NK-92 (cell line): ENCODE measurements around the gene POLDIP3.
A peak's percentile ranks its signal among the peaks of the same experiment; 100 is the strongest.
"Not testable (repeated sequence)": the region's sequence is repeated elsewhere in the genome, so short reads cannot be mapped to it uniquely, and the experiment has no call there.

Experiments
- DNase-seq: peaks from one replicate; lab custom pipeline; 2025; ENCODE audit not compliant: unreplicated experiment; lab: John Stamatoyannopoulos, UW

Gene POLDIP3

DNA sequence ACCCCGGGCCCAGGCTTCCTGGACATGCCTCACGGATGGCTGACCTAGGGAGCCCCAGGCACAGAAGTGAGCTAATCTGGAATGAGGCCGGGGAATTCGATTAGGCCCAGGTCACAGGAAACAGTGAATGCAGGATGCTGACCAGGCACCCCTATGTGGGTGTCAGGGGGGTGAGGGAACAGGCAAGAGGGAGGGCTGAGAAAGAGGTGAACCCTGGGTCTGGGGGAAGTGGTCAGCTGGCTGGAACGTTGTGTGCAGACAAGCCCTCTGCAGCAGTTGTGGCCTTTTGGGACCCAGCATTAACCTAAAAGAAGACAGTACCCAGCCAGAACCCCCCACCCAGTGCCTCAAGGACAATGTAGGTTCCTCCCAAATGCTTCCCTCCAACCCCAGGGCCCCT, 52.8 kb downstream of the POLDIP3 start:
- DNase-seq, result no peak

DNA sequence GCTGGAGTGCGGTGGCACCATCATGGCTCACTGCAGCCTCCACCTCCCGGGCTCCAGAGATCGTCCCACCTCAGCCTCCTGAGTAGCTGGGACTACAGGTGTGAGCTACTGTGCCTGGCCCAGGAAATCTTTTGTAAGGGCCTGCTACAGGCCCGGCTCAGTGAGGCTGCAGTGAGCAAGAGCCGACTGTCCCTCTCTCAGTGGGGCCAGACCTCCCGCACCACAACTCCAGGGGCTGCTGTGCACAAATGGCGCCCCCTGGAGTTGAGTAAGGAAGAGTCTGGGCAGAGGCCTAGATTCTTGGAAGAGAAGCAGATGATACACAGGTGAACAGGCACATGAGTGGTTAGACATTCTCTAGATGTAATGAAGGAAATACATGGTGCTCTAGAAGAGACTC, 53.9 kb downstream of the POLDIP3 start:
- no peak for DNase-seq

DNA sequence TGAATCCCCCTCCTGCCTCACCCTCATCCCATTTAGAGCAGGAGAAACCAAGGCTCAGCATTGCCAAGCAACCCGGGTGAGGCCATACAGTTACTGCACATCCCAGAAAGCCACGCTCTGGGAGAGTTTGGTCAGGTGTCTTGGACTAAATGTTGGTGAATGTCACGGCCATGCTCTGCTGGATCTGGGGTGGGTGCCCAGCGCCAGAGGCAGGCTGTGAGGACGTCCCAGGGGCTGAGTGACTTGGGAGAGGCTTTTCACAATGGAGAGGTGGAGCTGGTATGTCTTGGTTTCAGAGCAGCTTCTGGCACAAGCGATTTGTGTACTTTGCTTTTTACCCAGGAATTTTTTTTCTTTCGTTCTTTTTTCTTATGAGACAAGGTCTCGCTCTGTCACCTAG, 54.3 kb downstream of the POLDIP3 start:
- DNase-seq, result no peak

DNA sequence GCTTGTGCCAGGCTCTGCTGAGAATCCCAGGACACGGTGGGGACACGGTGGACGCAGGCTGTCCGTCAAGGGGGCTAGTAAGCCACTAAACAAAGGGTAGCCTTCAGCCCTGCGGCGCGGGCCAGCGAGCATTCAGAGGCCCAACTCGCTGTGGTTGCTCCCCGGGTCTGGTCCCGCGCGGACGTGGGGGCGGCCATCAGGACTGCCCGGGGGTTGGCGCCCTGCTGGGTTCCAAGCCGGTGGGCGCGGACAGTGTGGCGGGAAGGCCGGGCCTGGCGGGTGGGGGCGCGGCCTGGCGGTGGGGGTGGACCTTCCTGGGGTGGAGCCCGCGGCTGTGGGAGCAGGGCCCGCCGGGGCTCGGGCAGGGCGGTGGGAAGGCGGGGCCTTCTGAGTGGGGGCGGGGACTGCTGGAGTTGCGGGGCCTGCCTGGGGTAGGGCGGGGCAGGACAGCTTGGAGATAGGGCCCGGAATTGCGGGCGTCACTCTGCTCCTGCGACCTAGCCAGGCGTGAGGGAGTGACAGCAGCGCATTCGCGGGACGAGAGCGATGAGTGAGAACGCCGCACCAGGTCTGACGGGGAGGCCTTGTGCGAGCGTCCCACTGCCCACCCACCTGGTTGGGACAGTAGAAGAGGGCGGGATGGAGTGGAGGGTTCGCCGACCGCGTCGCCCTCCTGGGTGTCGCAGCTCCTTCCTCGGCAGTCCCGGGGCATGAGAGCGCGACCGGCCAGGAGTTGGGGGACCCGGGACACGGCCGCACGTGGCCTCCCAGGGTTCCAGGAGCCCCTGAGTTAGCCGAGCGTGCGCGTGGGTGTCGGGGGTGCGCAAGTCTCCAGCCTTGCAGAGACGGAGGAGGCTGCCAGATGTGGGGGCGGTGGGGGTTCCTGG, 61.0 kb downstream of the POLDIP3 start, which contains the start of gene SERHL2:
Gene SERHL2 (plus strand): TSS at position 482 of the 887 bp plus-strand sequence. CDS start 65 bp downstream, at position 547.
- peak; percentile 10 for DNase-seq

DNA sequence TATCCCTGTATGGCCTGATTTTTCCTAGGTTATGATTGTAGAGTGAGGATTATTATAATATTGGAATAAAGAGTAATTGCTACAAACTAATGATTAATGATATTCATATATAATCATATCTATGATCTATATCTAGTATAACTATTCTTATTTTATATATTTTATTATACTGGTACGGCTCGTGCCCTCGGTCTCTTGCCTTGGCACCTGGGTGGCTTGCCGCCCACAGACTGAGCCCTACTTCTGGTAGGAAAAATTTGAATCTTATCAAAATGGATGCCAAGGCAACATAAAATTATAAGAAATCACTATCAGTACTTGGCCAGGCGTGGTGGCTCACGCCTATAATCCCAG, 62.4 kb downstream of the POLDIP3 start:
- not testable (repeated sequence) for DNase-seq

DNA sequence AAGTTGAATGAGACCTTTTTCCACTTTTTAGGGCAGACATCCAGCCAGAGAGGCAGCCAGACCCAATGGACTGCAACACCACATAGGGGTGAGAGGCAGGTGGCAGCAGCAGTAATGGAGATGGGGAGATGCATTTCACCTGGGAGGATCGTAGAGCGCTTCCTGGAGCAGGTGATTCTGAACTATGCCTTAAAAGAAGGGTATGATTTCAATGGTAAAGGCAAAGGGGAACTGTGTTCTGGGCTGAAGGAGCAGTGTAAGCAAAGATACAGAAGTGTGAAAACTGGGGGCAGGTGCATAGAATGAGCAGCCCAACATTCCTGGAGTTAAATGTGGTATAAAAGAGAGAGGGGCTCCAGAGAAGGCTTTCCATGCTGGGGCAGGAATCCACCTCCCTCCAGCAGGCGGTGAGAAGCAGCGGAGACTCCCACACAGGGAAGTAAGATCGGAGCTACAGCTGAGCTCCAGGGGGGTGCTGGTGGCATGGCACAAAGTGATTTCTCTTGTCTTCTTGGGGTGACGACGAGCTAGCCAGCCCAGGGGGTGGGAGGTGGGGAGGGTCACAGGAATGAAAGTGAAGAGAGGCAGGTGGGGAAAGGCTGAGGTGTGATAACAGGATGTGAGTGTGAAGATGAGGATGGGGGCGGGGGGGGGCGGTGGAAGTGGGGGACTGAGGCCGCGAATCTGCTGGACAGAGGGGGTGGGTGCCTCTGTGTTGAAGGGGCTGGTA, 65.2 kb downstream of the POLDIP3 start:
- DNase-seq, result no peak

DNA sequence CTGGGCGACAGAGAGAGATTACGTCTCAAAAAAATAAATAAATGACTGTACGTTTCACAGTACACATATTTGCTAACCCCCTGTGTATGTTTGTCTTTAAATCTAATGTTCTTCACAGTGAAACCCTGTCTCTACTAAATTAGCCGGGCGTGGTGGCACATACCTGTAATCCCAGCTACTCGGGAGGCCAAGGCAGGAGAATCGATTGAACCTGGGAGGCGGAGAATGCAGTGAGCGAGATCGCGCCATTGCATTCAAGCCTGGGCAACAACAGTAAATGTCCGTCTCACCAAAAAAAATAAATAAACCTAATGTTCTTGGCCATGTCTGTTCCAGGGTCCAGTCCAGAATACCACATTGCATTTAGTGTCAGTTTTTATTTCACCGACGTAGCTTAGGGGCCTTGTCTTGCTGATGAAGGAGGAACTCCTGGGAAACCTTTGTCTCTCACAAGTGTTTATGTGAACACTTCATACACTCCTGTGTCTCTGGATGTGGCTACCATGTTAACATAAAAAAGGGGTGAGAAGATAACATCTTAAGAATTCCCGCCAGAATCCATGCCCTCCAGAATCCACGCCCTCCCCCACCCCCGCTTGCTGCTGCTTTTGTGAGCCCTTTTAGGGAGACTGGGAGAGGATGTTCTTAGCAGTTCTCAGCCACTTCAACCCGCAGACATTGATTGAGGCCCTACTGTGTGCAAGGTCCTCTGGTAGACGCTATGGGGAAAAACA, 65.9 kb downstream of the POLDIP3 start:
- DNase-seq, result no peak

DNA sequence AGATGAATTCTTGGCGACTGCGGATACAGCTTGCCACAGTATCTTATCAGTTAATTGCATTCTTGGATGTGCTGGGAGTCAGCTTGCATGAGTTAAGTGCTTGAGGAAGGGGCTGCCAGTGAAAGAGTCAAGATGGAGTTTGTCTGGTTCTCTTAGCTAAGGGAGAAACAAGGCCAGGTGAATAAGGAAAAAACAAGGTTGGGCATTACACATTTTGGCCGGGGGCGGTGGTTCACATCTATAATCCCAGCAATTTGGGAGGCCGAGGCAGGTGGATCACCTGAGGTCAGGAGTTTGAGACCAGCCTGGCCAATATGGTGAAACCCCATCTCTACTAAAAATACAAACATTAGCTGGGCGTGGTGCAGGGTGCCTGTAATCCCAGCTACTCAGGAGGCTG, 66.6 kb downstream of the POLDIP3 start:
- not testable (repeated sequence) for DNase-seq

DNA sequence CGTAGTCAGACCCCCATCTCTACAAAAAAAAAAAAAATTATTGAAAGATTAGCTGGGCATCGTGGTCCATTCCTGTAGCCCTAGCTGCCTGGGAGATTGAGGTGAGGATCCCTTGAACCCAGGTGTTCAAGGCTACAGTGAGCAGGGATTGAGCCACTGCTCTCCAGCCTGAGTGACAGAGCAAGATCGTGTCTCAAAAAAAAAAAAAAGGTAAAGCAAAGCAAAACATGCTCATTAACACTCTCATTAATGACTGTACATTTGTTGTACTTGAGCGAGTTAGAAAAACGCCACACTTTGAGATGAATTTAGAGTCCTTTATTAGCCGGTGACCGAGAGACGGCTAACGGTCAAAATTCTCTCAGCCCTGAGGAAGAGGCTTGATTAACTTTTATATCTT, 67.1 kb downstream of the POLDIP3 start:
- no peak for DNase-seq

DNA sequence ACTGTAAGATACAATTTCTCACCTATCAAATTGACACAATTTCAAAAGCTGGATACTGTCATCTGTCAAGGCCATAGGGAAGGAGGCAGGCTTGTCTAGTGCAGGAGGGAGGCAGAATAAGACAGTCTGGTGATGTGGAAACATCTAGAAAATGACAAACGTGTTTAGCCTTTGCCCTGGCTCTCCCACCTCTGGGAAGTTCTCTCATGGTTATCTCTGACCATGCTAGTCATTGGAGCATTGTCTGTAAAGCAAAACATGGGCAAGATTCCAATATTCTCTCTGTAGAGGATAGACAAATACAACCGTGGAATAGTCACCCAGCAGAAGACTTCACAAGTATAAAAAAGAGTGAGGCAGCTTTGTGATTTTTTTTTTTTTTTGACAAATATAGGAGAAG, 70.0 kb downstream of the POLDIP3 start:
- DNase-seq, result no peak

DNA sequence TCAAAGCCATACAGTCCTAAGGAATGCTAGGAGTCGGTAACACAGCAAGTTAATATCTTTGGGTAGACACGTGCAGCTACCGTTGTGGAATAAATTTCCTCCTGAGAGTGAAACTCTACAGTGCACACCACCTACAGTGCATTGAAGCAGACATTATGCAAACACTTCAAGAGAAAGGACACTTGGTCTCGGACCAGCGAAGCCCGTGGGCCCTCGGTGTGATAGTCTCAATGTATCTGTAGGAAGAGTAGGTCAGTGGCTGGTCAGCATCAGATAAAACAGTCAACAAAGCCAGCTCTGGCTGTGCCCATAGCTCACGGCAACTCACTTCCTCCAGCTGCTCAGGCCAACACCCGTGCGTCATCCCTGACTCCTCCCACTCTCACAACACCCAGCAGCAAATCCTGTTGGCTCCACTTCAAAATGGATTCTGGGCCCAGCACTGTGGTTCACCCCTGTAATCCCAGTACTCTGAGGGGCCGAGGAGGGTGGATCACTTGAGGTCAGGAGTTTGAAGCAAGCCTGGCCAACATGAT, 75.4 kb downstream of the POLDIP3 start:
- not testable (repeated sequence) for DNase-seq

DNA sequence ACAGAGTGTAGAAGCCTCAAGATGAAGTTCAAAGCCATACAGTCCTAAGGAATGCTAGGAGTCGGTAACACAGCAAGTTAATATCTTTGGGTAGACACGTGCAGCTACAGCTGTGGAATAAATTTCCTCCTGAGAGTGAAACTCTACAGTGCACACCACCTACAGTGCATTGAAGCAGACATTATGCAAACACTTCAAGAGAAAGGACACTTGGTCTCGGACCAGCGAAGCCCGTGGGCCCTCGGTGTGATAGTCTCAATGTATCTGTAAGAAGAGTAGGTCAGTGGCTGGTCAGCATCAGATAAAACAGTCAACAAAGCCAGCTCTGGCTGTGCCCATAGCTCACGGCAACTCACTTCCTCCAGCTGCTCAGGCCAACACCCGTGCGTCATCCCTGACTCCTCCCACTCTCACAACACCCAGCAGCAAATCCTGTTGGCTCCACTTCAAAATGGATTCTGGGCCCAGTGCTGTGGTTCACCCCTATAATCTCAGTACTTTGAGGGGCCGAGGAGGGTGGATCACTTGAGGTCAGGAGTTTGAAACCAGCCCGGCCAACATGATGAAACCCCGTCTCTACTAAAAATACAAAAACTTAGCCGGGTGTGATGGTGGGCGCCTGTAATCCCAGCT, 77.4 kb downstream of the POLDIP3 start:
- not testable (repeated sequence) for DNase-seq

DNA sequence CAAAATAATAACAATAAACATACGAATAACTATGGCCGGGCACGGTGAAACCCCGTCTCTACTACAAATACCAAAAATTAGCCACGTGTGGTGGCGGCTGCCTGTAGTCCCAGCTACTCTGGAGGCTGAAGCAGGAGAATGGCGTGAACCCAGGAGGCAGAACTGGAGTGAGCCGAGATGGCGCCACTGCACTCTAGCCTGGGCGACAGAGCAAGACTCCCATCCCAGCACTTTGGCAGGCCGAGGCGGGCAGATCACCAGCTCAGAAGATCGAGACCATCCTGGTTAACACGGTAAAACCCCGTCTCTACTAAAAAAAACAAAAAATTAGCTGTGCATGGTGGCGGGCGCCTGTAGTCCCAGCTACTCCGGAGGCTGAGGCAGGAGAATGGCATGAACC, 78.0 kb downstream of the POLDIP3 start:
- DNase-seq, result not testable (repeated sequence)

DNA sequence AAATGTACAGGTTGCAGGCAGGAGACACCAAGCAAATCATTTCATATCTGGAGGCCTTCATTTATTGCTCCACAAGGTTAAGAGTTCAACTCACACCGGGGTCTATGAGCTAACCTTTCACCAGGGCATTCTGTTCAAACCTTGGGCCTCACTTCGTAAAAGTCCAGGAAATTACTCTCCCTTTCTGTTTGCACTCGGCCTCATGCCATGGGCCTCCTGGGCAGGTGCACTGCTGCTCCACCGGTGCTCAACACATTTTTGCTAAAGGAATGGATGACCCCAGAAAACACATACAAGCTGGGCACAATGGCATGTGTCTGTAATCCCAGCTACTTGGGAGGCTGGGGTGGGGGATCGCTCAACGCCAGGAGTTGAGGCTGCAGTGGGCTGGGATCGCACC, 78.5 kb downstream of the POLDIP3 start:
- no peak for DNase-seq

DNA sequence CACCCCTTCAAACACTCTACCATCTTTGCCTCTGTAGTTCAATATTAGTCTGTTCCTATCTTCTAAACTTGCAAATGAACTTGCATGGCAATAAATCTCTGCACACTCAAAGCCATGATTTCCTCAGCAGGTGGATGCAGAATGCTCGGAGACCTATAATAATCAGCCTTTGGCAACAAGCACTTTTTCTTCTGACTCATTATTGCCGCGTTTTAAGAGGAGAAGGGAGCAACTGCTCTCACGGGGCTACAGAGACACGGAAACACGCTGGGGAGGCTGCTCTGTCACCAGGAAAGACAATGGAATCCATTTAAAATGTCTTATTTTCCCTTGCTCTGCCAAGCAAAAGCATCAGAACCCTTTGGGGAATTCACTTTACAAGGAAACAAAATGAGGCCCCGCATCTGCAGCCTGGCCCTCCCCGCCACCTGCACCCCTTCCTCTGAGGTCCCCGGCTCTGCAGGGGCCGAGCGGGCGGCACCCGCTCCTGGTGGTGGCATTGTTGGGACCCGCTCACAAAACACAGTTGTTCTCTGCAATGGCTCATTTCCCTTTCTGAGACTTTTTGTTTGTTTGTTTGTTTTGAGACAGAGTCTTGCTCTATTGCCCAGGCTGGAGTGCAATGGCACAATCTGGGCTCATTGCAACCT, 79.5 kb downstream of the POLDIP3 start:
- DNase-seq, result not testable (repeated sequence)
